Epithelial cell of esophagus (primary cell): ENCODE measurements around the gene CIART.
"Not testable (repeated sequence)": the region's sequence is repeated elsewhere in the genome, so short reads cannot be mapped to it uniquely, and the experiment has no call there.

Source experiments
- DNase-seq: peaks from one replicate; pipeline ENCODE4 v3.0.0; 2010; ENCODE audit warnings: low read depth
- H3K4me3 ChIP-seq: 2 replicates; pipeline ENCODE4 v1.5.1; 2011; ENCODE audit warnings: mild to moderate bottlenecking, low read length, control low read depth
- CTCF ChIP-seq: IDR thresholded peaks from 2 replicates; pipeline ENCODE4 v1.5.1; 2011; ENCODE audit warnings: low read depth, mild to moderate bottlenecking, low read length, control low read depth, inconsistent platforms; ENCODE audit not compliant: insufficient read depth; ENCODE audit errors: missing control alignments

Gene CIART

GRCh38 chr1:150235852-150236613 lies 46.3 kb upstream of the CIART start, which contains the start of gene ANP32E:
ANP32E (minus strand) TSS chr1:150236112; CDS start chr1:150235786, 326 bp downstream.
- peak; percentile 27 for TF ChIP-seq CTCF
- H3K4me3 ChIP-seq, result peak within 1 kb of the TSS; percentile 59
- DNase-seq, result peak; percentile 99

- no peak for TF ChIP-seq CTCF
- peak overlapping the region; percentile 59 for H3K4me3 ChIP-seq
- DNase-seq, result no peak
Observed at GRCh38 chr1:150236614-150237100, 45.7 kb upstream of the CIART start.

- DNase-seq, H3K4me3 ChIP-seq: not testable (repeated sequence)
Observed at GRCh38 chr1:150237176-150237575, 45.2 kb upstream of the CIART start.

DNA sequence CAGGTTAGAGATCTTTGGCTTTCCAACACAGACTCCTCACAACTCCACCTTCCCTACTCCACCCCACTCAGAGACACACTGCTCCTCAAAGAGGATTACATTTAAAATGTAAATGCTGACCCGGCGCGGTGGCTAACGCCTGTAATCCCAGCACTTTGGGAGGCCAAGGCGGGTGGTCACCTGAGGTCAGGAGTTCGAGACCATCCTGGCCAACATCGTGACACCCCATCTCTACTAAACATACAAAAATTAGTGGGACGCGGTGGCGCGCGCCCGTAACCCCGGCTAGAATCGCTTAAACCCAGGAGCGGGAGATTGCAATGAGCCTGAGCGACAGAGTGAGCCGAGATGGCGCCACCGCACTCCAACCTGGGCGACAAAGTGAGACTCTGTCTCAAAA lies 44.6 kb upstream of the CIART start:
- DNase-seq, result no peak
- TF ChIP-seq CTCF, result no peak
- no peak overlapping the region for H3K4me3 ChIP-seq

DNA sequence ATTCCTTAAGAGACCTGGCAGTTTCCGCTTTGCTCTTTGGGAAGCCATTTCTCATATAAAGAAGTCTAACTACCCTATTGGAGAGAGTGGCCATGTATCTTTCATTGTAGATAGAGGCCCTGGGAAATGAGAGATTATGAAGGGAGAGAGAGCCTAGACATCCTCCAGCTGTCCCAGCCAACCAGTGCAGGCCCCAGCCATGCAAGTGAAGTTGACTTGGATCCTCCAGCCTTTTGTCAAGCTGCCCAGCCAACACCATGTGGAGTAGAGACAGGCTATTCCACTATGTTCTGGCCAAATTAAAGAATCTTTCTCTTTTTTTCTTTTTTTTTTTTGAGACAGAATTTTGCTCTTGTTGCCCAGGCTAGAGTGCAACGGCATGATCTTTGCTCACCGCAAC lies 39.4 kb upstream of the CIART start:
- no peak overlapping the region for H3K4me3 ChIP-seq
- TF ChIP-seq CTCF, result no peak
- DNase-seq, result no peak

GRCh38 chr1:150249936-150250335 lies 32.4 kb upstream of the CIART start:
- TF ChIP-seq CTCF, result no peak
- DNase-seq, result no peak
- no peak overlapping the region for H3K4me3 ChIP-seq

GRCh38 chr1:150256198-150256553 lies 26.2 kb upstream of the CIART start:
- TF ChIP-seq CTCF, result no peak
- no peak overlapping the region for H3K4me3 ChIP-seq
- DNase-seq, result no peak
